GM13977 (cell line): ENCODE measurements around the gene PMP22.
A peak's percentile ranks its signal among the peaks of the same experiment; 100 is the strongest.

Experiments
- DNase-seq: peaks from one replicate; pipeline ENCODE4 v3.0.0; 2012; ENCODE audit warnings: low spot score
- in situ Hi-C: fragments of 300-500 bp; cut with MboI; formaldehyde crosslinking; loops from one replicate; pipeline ENCODE4 v1.12.0; 2022; ENCODE audit warnings: low sequenced_read_pairs, low pct_unique_long_range_greater_than_20kb, mixed read lengths, inconsistent platforms; ENCODE audit not compliant: unreplicated experiment
- TF ChIP-seq, protein P1 (sequence below): IDR thresholded peaks from 2 replicates; pipeline ENCODE4 v1.5.1; 2012; ENCODE audit warnings: mild to moderate bottlenecking, control low read depth; ENCODE audit not compliant: insufficient read depth; ENCODE audit errors: extremely low read depth, missing control alignments

The PMP22 gene

GRCh38 chr17:15260376-15261257 is 4.5 kb downstream of the PMP22 start:
- DNase-seq = peak; percentile 77
- TF ChIP-seq, protein P1, sequence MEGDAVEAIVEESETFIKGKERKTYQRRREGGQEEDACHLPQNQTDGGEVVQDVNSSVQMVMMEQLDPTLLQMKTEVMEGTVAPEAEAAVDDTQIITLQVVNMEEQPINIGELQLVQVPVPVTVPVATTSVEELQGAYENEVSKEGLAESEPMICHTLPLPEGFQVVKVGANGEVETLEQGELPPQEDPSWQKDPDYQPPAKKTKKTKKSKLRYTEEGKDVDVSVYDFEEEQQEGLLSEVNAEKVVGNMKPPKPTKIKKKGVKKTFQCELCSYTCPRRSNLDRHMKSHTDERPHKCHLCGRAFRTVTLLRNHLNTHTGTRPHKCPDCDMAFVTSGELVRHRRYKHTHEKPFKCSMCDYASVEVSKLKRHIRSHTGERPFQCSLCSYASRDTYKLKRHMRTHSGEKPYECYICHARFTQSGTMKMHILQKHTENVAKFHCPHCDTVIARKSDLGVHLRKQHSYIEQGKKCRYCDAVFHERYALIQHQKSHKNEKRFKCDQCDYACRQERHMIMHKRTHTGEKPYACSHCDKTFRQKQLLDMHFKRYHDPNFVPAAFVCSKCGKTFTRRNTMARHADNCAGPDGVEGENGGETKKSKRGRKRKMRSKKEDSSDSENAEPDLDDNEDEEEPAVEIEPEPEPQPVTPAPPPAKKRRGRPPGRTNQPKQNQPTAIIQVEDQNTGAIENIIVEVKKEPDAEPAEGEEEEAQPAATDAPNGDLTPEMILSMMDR = peak; percentile 78
- in situ Hi-C loops = loop anchor here (25.0 kb wide), 1 partner anchor 252 kb away; no protein-coding TSS in a partner anchor

DNA sequence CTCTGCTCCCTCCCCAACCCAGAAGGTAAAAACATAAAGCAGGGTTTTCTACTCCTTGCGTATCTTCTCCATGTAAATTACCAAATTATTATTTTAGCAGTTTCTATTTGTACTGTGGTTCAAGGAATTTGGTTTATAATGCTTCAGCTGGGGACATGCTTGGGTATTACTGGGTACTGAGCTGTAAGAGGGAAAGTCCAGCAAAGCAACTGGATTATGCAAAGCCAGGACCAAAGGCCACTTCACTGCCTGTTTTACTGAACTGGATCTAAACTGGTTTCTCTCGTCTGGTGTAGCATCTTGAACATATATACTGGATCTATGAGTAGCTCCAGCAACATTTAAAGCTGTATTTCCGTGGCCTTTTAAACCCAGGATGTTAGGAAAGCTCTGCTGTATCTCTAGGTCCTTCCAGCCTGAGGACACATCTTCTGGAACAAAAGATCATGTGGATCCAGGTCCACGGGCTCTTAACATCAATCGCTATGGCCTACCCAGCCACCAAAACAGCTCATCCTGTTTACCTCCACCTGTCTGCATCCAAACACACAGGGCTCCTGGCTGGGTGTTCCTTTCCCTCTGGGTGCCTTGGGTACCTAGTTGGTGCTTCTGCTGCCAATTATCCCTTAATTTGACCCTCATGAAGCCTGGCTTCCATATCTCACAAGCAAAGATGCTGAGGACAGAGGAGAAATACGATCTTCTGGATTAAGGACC is 7.2 kb downstream of the PMP22 start:
- in situ Hi-C loops = loop anchor here (25.0 kb wide), 1 partner anchor 254 kb away; no protein-coding TSS in a partner anchor
- no peak for DNase-seq
- TF ChIP-seq, protein P1 = no peak

DNA sequence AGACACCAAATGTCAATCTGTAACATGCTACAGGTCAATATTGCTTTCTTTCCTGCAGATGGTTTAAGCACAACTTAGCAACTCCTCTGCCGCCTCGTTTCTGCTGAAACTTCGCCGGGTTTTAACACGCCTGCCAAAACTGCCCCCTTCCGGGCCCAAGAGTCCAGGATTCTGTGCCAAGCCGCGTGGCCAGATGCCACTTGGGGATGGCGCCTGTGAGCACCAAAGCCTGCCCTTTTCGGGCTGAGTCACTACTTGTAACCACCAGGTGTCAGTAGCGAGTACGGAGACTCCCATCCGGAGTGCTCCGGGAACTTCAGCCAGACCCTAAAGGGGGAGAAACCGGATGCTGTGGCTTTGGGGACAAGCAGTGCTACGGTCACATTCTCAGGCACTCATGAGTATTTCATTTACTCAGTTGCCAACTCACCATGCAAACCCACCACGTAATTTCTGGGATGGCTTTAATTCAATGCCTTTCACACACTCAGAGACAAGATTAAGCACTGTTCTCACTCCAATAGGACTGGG is 7.8 kb downstream of the PMP22 start:
- DNase-seq = peak; percentile 76
- in situ Hi-C loops = loop anchor here (25.0 kb wide), 1 partner anchor 255 kb away; no protein-coding TSS in a partner anchor
- TF ChIP-seq, protein P1 = peak; percentile 86

DNA sequence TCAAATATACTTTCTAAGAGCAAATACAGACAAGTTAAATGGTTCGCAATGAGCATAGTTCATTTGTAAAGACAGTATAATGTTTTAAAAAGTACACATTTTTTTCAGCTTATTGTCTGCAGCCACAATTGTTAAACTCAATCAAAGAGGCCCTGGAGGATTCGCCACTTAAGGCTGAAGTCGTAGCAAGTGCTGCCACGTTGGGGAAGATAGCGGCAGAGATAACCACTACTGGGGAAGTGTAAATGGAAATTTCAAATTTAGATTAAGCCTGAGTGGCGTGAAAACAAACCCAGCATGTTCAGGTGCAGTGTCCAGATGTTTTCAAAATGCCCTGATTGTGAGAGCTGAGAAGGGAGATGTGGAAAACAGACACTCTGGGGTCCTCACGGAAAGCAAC is 8.4 kb downstream of the PMP22 start:
- TF ChIP-seq, protein P1 = no peak
- in situ Hi-C loops = loop anchor here (25.0 kb wide), 1 partner anchor 256 kb away; no protein-coding TSS in a partner anchor
- DNase-seq = no peak

DNA sequence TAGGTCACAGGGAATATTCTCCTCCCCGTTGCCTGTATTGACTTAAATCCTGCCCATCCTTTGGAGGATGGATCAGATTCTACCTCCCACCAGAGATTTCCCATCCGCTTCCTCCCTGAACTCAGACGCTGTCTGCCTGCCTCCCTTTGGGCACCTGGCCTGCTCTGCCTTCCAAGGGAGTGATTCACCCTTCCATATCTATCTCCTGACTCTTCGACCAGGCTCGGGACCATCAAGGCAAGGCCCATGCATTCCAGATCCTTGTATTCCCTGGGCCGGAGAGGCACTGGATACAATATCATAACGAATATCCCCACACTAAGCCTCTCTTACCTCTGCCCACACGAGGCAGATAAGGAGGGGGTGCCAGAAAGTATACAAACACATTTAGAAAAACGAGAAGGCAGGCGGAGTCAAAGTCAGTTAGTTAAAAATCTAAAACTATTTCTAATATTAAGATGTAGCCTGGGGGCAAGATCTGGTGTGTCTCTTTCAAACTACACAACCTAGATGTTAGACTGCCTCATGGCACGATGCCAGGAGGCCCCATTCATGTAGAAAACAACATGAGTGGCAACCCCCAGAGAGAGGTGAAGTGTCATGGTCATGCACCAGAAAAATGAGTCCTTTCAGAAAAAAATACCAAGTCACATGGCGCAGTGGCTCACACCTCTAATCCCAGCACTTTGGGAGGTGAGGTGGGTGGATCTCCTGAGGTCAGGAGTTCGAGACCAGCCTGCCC is 9.2 kb downstream of the PMP22 start:
- in situ Hi-C loops = loop anchor here (25.0 kb wide), 1 partner anchor 256 kb away; no protein-coding TSS in a partner anchor

More for the DNA sequence above, 9.2 kb downstream of the PMP22 start:
- TF ChIP-seq, protein P1 = no peak
- no peak for DNase-seq
